Ammon's horn (tissue), 1 donor: ENCODE results near the gene SLC6A9.

Source experiments
- DNase-seq: peaks from one replicate; pipeline ENCODE4 v3.0.0-alpha.2; 2016; ENCODE audit warnings: low spot score

Gene SLC6A9

GRCh38 chr1:43983253-43983899, 47.9 kb downstream of the SLC6A9 start:
- no peak for DNase-seq

- no peak for DNase-seq
Observed at GRCh38 chr1:43982808-43983207, 48.5 kb downstream of the SLC6A9 start.

- DNase-seq, result no peak
Observed at GRCh38 chr1:43982241-43982640, 49.0 kb downstream of the SLC6A9 start.

- no peak for DNase-seq
Observed at GRCh38 chr1:43981636-43982035, 49.6 kb downstream of the SLC6A9 start.

GRCh38 chr1:43981135-43981491, 50.1 kb downstream of the SLC6A9 start:
- DNase-seq, result no peak

- no peak for DNase-seq
Observed at GRCh38 chr1:43980255-43981134, 50.8 kb downstream of the SLC6A9 start.

- peak; percentile 45 for DNase-seq
Observed at GRCh38 chr1:43979528-43980254, 51.6 kb downstream of the SLC6A9 start.

- DNase-seq, result no peak
Observed at GRCh38 chr1:43979261-43979527, 52.1 kb downstream of the SLC6A9 start.

- peak; percentile 57 for DNase-seq
Observed at GRCh38 chr1:43978551-43979260, 52.6 kb downstream of the SLC6A9 start, which contains the start of gene B4GALT2. B4GALT2 (plus strand) TSS chr1:43979210; CDS start chr1:43981161, 1,951 bp downstream.

GRCh38 chr1:43978264-43978550, 53.1 kb downstream of the SLC6A9 start:
- DNase-seq, result no peak

- DNase-seq, result no peak
Observed at GRCh38 chr1:43977376-43978263, 53.6 kb downstream of the SLC6A9 start.

- DNase-seq, result no peak
Observed at GRCh38 chr1:43976890-43977289, 54.4 kb downstream of the SLC6A9 start.

GRCh38 chr1:43976045-43976444, 55.2 kb downstream of the SLC6A9 start:
- no peak for DNase-seq

GRCh38 chr1:43975249-43975961, 55.9 kb downstream of the SLC6A9 start:
- peak; percentile 51 for DNase-seq

GRCh38 chr1:43974443-43975248, 56.6 kb downstream of the SLC6A9 start, which contains the start of gene ATP6V0B:
ATP6V0B (plus strand) TSS chr1:43974960; CDS start chr1:43975041, 81 bp downstream.
- peak; percentile 98 for DNase-seq

GRCh38 chr1:43973981-43974442, 57.2 kb downstream of the SLC6A9 start:
- DNase-seq, result no peak

- DNase-seq, result no peak
Observed at GRCh38 chr1:43971336-43971980, 59.8 kb downstream of the SLC6A9 start.

- DNase-seq, result no peak
Observed at GRCh38 chr1:43970911-43971310, 60.4 kb downstream of the SLC6A9 start.

GRCh38 chr1:43970502-43970901, 60.8 kb downstream of the SLC6A9 start:
- DNase-seq, result no peak
